ENCODE measurements around the gene TKTL1.

TKTL1 gene

GRCh38 chrX:154362085-154362742 is 66.6 kb downstream of the TKTL1 start:
- no peak for DNase-seq (ENCODE audit: low spot score)

- DNase-seq (ENCODE audit: low spot score), result no peak
These were observed 68.3 kb downstream of the TKTL1 start for GRCh38 chrX:154363706-154364439.

- no peak for DNase-seq (ENCODE audit: low spot score)
These were observed 69.5 kb downstream of the TKTL1 start for GRCh38 chrX:154365052-154365600.

GRCh38 chrX:154365997-154366665 is 70.5 kb downstream of the TKTL1 start:
- DNase-seq (ENCODE audit: low spot score), result no peak

- DNase-seq (ENCODE audit: low spot score), result no peak
These were observed 71.1 kb downstream of the TKTL1 start for GRCh38 chrX:154366666-154367055.

- DNase-seq (ENCODE audit: low spot score), result no peak
These were observed 72.1 kb downstream of the TKTL1 start for GRCh38 chrX:154367474-154368308.

GRCh38 chrX:154368630-154369448 is 73.2 kb downstream of the TKTL1 start:
- DNase-seq (ENCODE audit: low spot score), result peak; percentile 97

- DNase-seq (ENCODE audit: low spot score), result peak; percentile 93
These were observed 74.1 kb downstream of the TKTL1 start for GRCh38 chrX:154369449-154370299.

- no peak for DNase-seq (ENCODE audit: low spot score)
These were observed 74.9 kb downstream of the TKTL1 start for GRCh38 chrX:154370300-154371016.

GRCh38 chrX:154371017-154371788 is 75.6 kb downstream of the TKTL1 start:
- DNase-seq (ENCODE audit: low spot score), result peak; percentile 94

- DNase-seq (ENCODE audit: low spot score), result no peak
These were observed 76.2 kb downstream of the TKTL1 start for GRCh38 chrX:154371789-154372300.

GRCh38 chrX:154372612-154373022 is 77.0 kb downstream of the TKTL1 start:
- peak; percentile 52 for DNase-seq (ENCODE audit: low spot score)

GRCh38 chrX:154373340-154374306 is 78.0 kb downstream of the TKTL1 start:
- DNase-seq (ENCODE audit: low spot score), result peak; percentile 80

- DNase-seq (ENCODE audit: low spot score), result peak; percentile 56
These were observed 78.9 kb downstream of the TKTL1 start, which contains the start of gene FLNA for GRCh38 chrX:154374313-154375155. Gene FLNA (minus strand): TSS chrX:154374634. CDS start chrX:154371245, 3,389 bp downstream.

- no peak for DNase-seq (ENCODE audit: low spot score)
These were observed 79.5 kb downstream of the TKTL1 start for GRCh38 chrX:154375156-154375504.

- no peak for DNase-seq (ENCODE audit: low spot score)
These were observed 81.2 kb downstream of the TKTL1 start for GRCh38 chrX:154376774-154377173.

Measured in SW480 (cell line).